Mesodermal cell (in vitro differentiated cells): ENCODE results near the gene RPAP2.

ENCODE experiments used
- H3K27ac ChIP-seq: 2 replicates; pipeline ENCODE4 v1.7.0; 2013; ENCODE audit warnings: mild to moderate bottlenecking, low read depth, low read length, moderate library complexity; ENCODE audit not compliant: severe bottlenecking
- H3K36me3 ChIP-seq: 2 replicates; pipeline ENCODE4 v1.7.1; 2013; ENCODE audit warnings: mild to moderate bottlenecking, low read length, moderate library complexity; ENCODE audit not compliant: control insufficient read depth, insufficient read depth
- H3K4me1 ChIP-seq: one replicate; pipeline ENCODE4 v1.7.1; 2013; ENCODE audit warnings: mild to moderate bottlenecking, low read length; ENCODE audit not compliant: insufficient read depth, control insufficient read depth, poor library complexity, severe bottlenecking
- H3K4me3 ChIP-seq: 2 replicates; pipeline ENCODE4 v1.7.0; 2013; ENCODE audit warnings: low read length, control low read depth, mild to moderate bottlenecking; ENCODE audit not compliant: insufficient read depth, poor library complexity, severe bottlenecking; ENCODE audit errors: extremely low read depth
- H3K9me3 ChIP-seq: 2 replicates; pipeline ENCODE4 v1.7.1; 2013; ENCODE audit warnings: mild to moderate bottlenecking, low read length, moderate library complexity; ENCODE audit not compliant: control insufficient read depth
- WGBS, 2 experiments: methylation state at CpG; one replicate each; pipeline ENCODE4 v1.1.5; 2013; ENCODE audit warnings: missing lambda C conversion rate in 2 of 2; ENCODE audit not compliant: insufficient coverage in 2 of 2; 5-methylcytosine and 5-hydroxymethylcytosine counted together

The RPAP2 gene

GRCh38 chr1:92444351-92444750 is 145.5 kb downstream of the RPAP2 start:
- H3K4me1 ChIP-seq: peaks cover 29% of the 10 kb centered on the region
- no peaks in the 10 kb centered on the region for H3K9me3 ChIP-seq
- WGBS, 2 experiments: 62 to 75% methylated on average over 1 of the region's 1 CpG
- no peaks in the 10 kb centered on the region for H3K36me3 ChIP-seq
- H3K4me3 ChIP-seq: no peak overlapping the region
- H3K27ac ChIP-seq: peak overlapping the region; percentile 80

- 100% methylated on average over 1 of the region's 2 CpGs; no CpG with 5 or more reads in 1 of the 2 experiments for whole genome bisulfite sequencing, 2 experiments
Observed at GRCh38 chr1:92445865-92446264, 147.0 kb downstream of the RPAP2 start.

DNA sequence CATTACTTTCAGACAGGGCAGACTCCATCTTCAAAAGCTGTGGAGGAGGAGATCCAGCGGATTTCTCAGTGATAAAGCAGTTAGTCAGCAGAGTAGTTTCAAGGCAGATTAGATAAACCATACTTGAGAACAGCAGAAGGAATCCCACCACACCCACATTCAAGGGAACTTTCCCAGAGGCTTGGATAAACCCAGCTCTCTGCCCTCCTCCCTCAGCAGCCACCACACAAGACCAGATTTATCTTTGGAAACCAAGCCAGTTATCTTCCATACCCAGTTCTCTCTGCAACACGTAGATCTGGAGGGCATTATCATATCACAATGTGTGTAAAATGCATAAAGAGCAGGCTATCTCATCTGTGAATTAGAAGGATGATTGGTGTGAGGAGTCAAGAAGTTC is 147.7 kb downstream of the RPAP2 start:
- Histone ChIP-seq H3K4me1 (peaks cover 29% of the 10 kb centered on the region), H3K27ac (peak overlapping the region; percentile 94), H3K4me3 (no peak overlapping the region), H3K36me3 (no peaks in the 10 kb centered on the region), H3K9me3 (no peaks in the 10 kb centered on the region)
- no CpG with 5 or more reads among the region's 2 CpGs for WGBS, 2 experiments

More at GRCh38 chr1:92445865-92446264, 147.0 kb downstream of the RPAP2 start:
- H3K4me3 ChIP-seq: no peak overlapping the region
- H3K4me1 ChIP-seq: peaks cover 29% of the 10 kb centered on the region
- H3K9me3 ChIP-seq: no peaks in the 10 kb centered on the region
- H3K36me3 ChIP-seq: no peaks in the 10 kb centered on the region
- peak overlapping the region; percentile 94 for H3K27ac ChIP-seq

DNA sequence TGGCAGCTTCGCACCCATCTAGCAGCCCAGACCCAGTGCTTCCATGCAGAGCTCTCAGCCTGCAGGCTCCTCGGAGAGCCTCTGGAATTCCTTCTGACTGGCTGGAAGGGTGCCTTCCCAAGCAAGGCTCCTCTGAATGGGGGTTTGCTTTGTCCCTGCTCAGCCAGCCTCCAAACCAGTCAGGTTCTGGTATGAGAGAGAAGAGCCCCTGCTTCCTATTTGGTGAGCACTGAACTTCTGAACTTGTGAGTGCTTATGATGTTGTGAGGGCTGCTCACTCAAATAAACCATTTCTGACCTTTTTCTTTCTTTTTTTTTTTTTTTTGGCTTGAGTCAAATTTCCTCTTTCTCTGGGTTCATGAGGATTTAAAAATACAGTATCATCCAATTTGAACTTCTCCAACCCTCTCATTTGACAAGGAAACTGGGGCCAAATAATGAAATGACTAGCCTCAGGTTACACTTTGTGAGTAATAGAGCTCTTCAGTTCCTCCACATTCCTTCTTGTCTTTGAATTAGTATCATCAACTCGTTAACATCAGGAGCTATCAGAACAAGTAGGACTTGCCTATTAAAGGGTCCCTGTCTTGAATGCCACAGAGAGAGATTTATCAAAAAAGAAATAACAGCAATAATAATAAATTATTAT is 148.3 kb downstream of the RPAP2 start:
- Histone ChIP-seq H3K9me3 (no peaks in the 10 kb centered on the region), H3K4me3 (no peak overlapping the region), H3K36me3 (no peaks in the 10 kb centered on the region), H3K27ac (peak overlapping the region; percentile 94), H3K4me1 (peaks cover 29% of the 10 kb centered on the region)
- WGBS, 2 experiments: 45 to 49% methylated on average over 2 of the region's 3 CpGs

DNA sequence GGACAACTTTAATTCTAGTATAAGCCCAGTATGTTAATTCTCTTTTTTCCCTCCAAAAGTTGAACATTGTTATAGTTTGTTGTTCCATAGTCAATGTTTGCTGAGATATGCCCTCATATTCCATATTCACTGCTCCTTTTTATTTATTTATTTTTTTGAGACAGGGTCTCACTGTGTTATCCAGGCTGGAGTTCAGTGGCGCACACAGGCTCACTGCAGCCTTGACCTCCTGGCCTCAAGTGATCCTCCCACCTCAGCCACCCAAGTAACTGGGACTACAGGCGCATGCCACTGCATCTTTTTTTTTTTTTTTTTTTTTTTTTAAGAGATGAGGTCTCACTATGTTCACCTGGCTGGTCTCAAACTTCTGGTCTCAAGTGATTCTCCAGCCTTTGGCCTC is 149.1 kb downstream of the RPAP2 start:
- H3K27ac ChIP-seq: no peak overlapping the region
- H3K4me1 ChIP-seq: peaks cover 29% of the 10 kb centered on the region
- H3K4me3 ChIP-seq: no peak overlapping the region
- no peaks in the 10 kb centered on the region for H3K9me3 ChIP-seq
- no peaks in the 10 kb centered on the region for H3K36me3 ChIP-seq
- WGBS, 2 experiments: 100% methylated on average over 1 of the region's 2 CpGs; no CpG with 5 or more reads in 1 of the 2 experiments
